Urinary bladder (tissue), 4 donors: ENCODE measurements around the gene TPM4. TPM values are rescaled to one million over a fixed set of nuclear protein-coding genes. Genes with fewer than 3 reads are reported as not detected.

Source experiments
- DNase-seq: peaks from one replicate; pipeline ENCODE4 v3.0.0-alpha.2; 2015; ENCODE audit errors: extremely low spot score
- H3K27ac ChIP-seq: one replicate; pipeline ENCODE4 v1.5.1; 2013; ENCODE audit warnings: low read depth, mild to moderate bottlenecking, moderate library complexity
- H3K36me3 ChIP-seq: one replicate; pipeline ENCODE4 v1.6.1; 2013; ENCODE audit warnings: mild to moderate bottlenecking, moderate library complexity; ENCODE audit not compliant: insufficient read depth
- H3K4me1 ChIP-seq: one replicate; pipeline ENCODE4 v1.6.1; 2013; ENCODE audit warnings: mild to moderate bottlenecking, moderate library complexity; ENCODE audit not compliant: insufficient read depth
- H3K4me3 ChIP-seq: one replicate; pipeline ENCODE4 v1.5.1; 2013; ENCODE audit warnings: low read depth, low read length
- WGBS: extraction: QIAGEN DNeasy Blood & Tissue Kit; methylation state at CpG from one replicate; pipeline ENCODE4 v1.1.7; 2013; 5-methylcytosine and 5-hydroxymethylcytosine counted together
- polyA plus RNA-seq: library from polyadenylated mRNA; stranded (reverse); fragments of 200-250 nt; gene quantifications from one replicate; pipeline ENCODE4 v1.2.3, GENCODE V29; 2013
- total RNA-seq: library from RNA; depleted of rRNA; stranded (reverse); fragments of >200 nt; gene quantifications from one replicate; pipeline ENCODE4 v1.2.3, GENCODE V29; 2014
- donor health status: healthy with polysubstance abuse.
- donor health status: healthy.

Gene TPM4
- total and polyA plus RNA-seq, 2 donors, result 424 to 438 TPM

DNA sequence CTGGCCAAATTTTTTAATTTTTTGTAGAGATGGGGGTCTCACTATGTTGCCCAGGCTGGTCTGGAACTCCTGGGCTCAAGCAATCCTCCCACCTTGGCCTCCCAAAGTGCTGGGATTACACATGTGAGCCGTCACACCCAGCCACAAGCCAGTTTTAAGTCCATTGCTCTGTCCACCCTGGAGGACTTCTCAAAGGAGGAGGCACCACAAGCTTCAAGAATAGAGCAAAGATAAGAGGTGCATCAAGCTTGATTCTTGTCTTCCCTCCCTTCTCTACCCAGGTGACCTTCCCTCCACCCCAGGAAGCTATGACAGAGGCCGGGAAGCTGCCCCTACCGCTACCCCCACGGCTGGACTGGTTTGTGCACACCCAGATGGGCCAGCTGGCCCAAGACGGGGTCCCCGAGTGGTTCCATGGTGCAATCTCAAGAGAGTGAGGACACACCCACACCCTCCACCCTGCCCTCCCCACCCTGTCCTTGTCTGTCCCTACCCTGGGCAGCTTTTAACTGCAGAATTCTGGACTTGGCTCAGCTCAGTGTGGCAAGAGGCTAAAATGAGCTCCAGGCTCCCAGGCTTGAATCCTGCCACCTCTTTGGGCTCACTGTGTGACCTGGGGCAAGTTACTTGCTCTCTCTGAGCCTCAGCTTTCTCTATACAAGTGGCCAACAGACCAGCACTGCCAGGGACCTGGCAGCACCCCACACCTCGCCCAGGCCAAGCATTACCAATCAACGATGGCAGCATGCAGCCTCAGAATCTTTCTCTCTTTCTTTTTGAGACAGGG lies 72.3 kb downstream of the TPM4 start:
- H3K36me3 ChIP-seq, result no peaks in the 10 kb centered on the region
- H3K27ac ChIP-seq, result no peak overlapping the region
- WGBS, result 66% methylated on average over 8 of the region's 8 CpGs
- no peak for DNase-seq
- no peak overlapping the region for H3K4me3 ChIP-seq
- H3K4me1 ChIP-seq, result no peaks in the 10 kb centered on the region

Other genes with a start within 250 kb of the TPM4 start
- not detected for gene CYP4F2, start 178.4 kb upstream of the TPM4 start, total RNA-seq
- 0.18 TPM for gene CYP4F2, start 178.4 kb upstream of the TPM4 start, polyA plus RNA-seq
- gene CYP4F11, start 142.0 kb upstream of the TPM4 start, total RNA-seq, result 1.0 TPM
- 0.67 TPM for gene CYP4F11, start 142.0 kb upstream of the TPM4 start, polyA plus RNA-seq
- gene OR10H4, start 127.5 kb upstream of the TPM4 start, total RNA-seq, result not detected
- gene OR10H4, start 127.5 kb upstream of the TPM4 start, polyA plus RNA-seq, result not detected
- 69.5 TPM for gene RAB8A, start 35.4 kb downstream of the TPM4 start, total RNA-seq
- 43.6 TPM for gene RAB8A, start 35.4 kb downstream of the TPM4 start, polyA plus RNA-seq
- 2.4 TPM for gene HSH2D, start 67.2 kb downstream of the TPM4 start, total RNA-seq
- 1.9 TPM for gene HSH2D, start 67.2 kb downstream of the TPM4 start, polyA plus RNA-seq
- not detected for gene CIB3, start 97.0 kb downstream of the TPM4 start, total RNA-seq
- gene CIB3, start 97.0 kb downstream of the TPM4 start, polyA plus RNA-seq, result not detected
- gene FAM32A, start 108.9 kb downstream of the TPM4 start, total RNA-seq, result 75.8 TPM
- gene FAM32A, start 108.9 kb downstream of the TPM4 start, polyA plus RNA-seq, result 94.5 TPM
- gene AP1M1, start 121.4 kb downstream of the TPM4 start, total RNA-seq, result 30.6 TPM
- gene AP1M1, start 121.4 kb downstream of the TPM4 start, polyA plus RNA-seq, result 72.9 TPM
- 14.2 TPM for gene KLF2, start 248.3 kb downstream of the TPM4 start, total RNA-seq
- 155 TPM for gene KLF2, start 248.3 kb downstream of the TPM4 start, polyA plus RNA-seq